GM06990 (cell line): ENCODE measurements around the gene HAGHL.
A peak's percentile ranks its signal among the peaks of the same experiment; 100 is the strongest.

ENCODE experiments used
- DNase-seq: peaks from one replicate; pipeline ENCODE4 v3.0.0-alpha.2; 2011; ENCODE audit not compliant: insufficient read length; ENCODE audit errors: extremely low read depth
- H3K27me3 ChIP-seq: replicated peaks from 2 replicates; pipeline ENCODE4 v1.6.0; 2011; ENCODE audit warnings: low read length; ENCODE audit not compliant: control insufficient read depth, insufficient read depth
- H3K36me3 ChIP-seq: 2 replicates; pipeline ENCODE4 v1.5.1; 2011; ENCODE audit warnings: low read length; ENCODE audit not compliant: control insufficient read depth, insufficient read depth
- H3K4me3 ChIP-seq: replicated peaks from 2 replicates; pipeline ENCODE4 v1.5.1; 2011; ENCODE audit warnings: low read depth, mild to moderate bottlenecking, control low read depth, low read length
- TF ChIP-seq, protein P1 (sequence below): IDR thresholded peaks from 2 replicates; pipeline ENCODE4 v1.5.1; 2011; ENCODE audit warnings: low read length, control low read depth, mild to moderate bottlenecking, inconsistent platforms; ENCODE audit not compliant: insufficient read depth, poor library complexity, severe bottlenecking

The HAGHL gene, protein sequence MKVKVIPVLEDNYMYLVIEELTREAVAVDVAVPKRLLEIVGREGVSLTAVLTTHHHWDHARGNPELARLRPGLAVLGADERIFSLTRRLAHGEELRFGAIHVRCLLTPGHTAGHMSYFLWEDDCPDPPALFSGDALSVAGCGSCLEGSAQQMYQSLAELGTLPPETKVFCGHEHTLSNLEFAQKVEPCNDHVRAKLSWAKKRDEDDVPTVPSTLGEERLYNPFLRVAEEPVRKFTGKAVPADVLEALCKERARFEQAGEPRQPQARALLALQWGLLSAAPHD

DNA sequence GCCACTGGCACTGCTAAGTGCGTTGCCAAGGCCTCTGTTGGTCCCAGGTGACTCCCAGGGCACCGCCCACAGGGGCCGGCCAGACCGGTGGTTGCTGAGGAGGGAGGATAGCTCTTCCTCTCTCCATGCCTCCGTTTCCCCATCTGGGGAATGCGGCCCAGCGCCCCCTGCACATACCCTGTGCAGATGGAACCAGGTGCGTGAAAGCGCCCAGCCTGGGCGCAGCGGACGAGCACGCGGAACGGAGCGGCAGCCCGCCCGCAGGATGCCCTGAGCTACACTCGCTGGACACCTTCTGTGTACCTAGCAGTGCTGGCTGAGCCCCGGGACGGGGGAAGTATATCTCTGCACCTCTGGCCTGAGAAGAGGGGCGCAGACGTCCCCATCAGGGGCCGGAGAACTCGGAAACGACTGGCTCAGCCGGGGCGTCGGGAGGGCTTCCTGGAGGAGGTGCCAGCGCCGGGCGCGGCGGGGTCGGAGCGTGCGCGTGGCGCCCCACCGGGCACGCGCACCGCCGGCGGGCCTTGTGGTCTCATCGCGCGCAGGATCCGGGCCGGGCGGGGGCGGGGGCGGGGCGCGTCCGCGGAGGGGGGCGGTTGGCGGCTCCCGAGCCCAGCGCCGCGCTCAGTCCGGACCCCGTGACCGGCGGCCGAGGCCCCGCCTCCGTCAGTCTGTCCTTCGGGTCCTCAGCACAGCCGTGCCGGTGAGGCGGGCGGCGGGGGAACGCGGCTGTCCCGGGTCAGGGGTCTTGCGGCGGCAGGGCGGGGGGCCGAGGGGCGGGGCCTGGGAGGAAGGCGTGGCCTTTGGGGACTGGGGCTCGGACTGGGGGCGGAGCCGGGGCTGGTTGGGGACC, at the start of gene HAGHL, which contains the start of gene CCDC78:
Gene HAGHL (plus strand): TSS at position 669 of the 853 bp plus-strand sequence. CDS start 404 bp downstream, outside the sequence.
Gene CCDC78 (minus strand): TSS at position 6 of the 853 bp plus-strand sequence. CDS start 76 bp downstream, outside the sequence.
- Histone ChIP-seq H3K36me3 (peaks cover 8% of the 10 kb centered on the region), H3K27me3 (no peaks in the 10 kb centered on the region), H3K4me3 (peak within 1 kb of the TSS; percentile 79)
- TF ChIP-seq, protein P1, sequence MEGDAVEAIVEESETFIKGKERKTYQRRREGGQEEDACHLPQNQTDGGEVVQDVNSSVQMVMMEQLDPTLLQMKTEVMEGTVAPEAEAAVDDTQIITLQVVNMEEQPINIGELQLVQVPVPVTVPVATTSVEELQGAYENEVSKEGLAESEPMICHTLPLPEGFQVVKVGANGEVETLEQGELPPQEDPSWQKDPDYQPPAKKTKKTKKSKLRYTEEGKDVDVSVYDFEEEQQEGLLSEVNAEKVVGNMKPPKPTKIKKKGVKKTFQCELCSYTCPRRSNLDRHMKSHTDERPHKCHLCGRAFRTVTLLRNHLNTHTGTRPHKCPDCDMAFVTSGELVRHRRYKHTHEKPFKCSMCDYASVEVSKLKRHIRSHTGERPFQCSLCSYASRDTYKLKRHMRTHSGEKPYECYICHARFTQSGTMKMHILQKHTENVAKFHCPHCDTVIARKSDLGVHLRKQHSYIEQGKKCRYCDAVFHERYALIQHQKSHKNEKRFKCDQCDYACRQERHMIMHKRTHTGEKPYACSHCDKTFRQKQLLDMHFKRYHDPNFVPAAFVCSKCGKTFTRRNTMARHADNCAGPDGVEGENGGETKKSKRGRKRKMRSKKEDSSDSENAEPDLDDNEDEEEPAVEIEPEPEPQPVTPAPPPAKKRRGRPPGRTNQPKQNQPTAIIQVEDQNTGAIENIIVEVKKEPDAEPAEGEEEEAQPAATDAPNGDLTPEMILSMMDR, result no peak
- DNase-seq, result peak; percentile 78

GRCh38 chr16:677316-678190, 49.4 kb upstream of the HAGHL start:
- no peak overlapping the region for H3K4me3 ChIP-seq
- DNase-seq, result no peak
- TF ChIP-seq, protein P1, result no peak
- H3K36me3 ChIP-seq, result peaks cover 21% of the 10 kb centered on the region
- H3K27me3 ChIP-seq, result no peaks in the 10 kb centered on the region

GRCh38 chr16:678209-678857, 48.6 kb upstream of the HAGHL start:
- Histone ChIP-seq H3K36me3 (peaks cover 20% of the 10 kb centered on the region), H3K4me3 (no peak overlapping the region), H3K27me3 (no peaks in the 10 kb centered on the region)
- TF ChIP-seq, protein P1, result no peak
- DNase-seq, result no peak

DNA sequence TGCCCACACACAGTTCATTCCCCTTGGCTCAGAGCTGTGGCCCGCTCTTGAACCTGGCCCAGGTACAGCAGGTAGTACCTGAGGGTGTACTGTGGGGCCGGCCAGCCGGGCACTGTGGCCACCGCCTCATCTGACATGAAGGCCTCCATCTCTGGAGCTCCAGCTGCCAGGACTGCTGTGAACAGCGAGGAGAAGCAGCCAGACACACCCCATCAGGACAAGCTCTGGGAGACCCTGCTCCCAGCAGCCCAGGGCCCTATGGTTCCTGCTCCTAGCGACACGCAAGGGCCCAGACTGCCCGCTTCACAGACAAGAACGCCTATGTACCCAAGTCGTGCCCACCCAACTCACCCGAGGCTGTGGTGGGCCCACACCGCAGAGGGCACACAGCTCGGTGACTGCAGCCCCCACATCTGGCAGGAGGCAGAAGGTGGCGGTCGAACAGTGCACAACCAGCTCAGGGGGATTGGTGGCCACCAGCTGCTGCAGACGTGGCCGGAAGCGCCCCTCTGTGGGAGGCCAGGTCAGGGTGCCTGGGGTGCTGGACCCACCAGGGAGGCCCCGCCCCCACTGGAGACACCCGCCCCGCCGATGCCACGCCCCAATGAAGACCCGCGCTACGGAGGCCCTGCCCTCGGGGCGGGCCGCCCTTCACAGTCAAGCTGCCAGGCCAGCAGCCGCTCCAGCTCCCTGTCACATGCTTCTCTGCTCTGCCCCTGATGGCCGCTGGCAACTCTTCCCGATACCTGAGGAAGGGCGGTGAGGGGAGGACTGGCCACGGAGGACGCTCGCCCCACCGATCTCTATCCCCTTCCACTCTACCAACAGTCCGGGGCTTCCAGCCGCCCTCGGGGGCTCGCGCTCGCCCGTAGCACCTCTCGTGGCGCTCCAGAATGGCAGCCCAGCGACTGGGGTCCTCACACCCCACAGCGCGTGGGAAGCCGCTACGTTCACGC, 47.8 kb upstream of the HAGHL start:
- H3K4me3 ChIP-seq, result peak overlapping the region; percentile 68
- TF ChIP-seq, protein P1, result no peak
- H3K27me3 ChIP-seq, result no peaks in the 10 kb centered on the region
- DNase-seq, result peak; percentile 67
- H3K36me3 ChIP-seq, result peaks cover 18% of the 10 kb centered on the region
